ENCODE measurements around the gene TTC28. TPM values are rescaled to one million over a fixed set of nuclear protein-coding genes. Genes with fewer than 3 reads are reported as not detected.

TTC28 gene
- polyA plus RNA-seq, 1 donor from 2014 or later: 14.8 TPM

GRCh38 chr22:28058036-28058435 is 621.6 kb downstream of the TTC28 start:
- TF ChIP-seq POLR2AphosphoS5 (IDR thresholded peaks at IDR 0.05): no peak
- no peak for TF ChIP-seq MXI1 (conservative IDR thresholded peaks at IDR 0.05; ENCODE audit: poor library complexity, severe bottlenecking)
- TF ChIP-seq TAF1 (IDR thresholded peaks at IDR 0.05; ENCODE audit: low read depth): no peak
- TF ChIP-seq, protein P1, sequence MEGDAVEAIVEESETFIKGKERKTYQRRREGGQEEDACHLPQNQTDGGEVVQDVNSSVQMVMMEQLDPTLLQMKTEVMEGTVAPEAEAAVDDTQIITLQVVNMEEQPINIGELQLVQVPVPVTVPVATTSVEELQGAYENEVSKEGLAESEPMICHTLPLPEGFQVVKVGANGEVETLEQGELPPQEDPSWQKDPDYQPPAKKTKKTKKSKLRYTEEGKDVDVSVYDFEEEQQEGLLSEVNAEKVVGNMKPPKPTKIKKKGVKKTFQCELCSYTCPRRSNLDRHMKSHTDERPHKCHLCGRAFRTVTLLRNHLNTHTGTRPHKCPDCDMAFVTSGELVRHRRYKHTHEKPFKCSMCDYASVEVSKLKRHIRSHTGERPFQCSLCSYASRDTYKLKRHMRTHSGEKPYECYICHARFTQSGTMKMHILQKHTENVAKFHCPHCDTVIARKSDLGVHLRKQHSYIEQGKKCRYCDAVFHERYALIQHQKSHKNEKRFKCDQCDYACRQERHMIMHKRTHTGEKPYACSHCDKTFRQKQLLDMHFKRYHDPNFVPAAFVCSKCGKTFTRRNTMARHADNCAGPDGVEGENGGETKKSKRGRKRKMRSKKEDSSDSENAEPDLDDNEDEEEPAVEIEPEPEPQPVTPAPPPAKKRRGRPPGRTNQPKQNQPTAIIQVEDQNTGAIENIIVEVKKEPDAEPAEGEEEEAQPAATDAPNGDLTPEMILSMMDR (IDR thresholded peaks at IDR 0.05; ENCODE audit: poor library complexity, severe bottlenecking): no peak
- TF ChIP-seq SMC3 (conservative IDR thresholded peaks at IDR 0.05; ENCODE audit: poor library complexity): no peak
- no peak for TF ChIP-seq EP300 (conservative IDR thresholded peaks at IDR 0.05; ENCODE audit: poor library complexity, severe bottlenecking)
- TF ChIP-seq RAD21 (conservative IDR thresholded peaks at IDR 0.05): no peak
- TF ChIP-seq EZH2 (IDR thresholded peaks at IDR 0.05; ENCODE audit: borderline replicate concordance, insufficient read depth, low read length, poor library complexity, severe bottlenecking): no peak
- no peak for TF ChIP-seq REST (IDR thresholded peaks at IDR 0.05; ENCODE audit: borderline replicate concordance)
- Histone ChIP-seq H3K9me2 (ENCODE audit: insufficient read depth, low read length) (no peaks in the 10 kb centered on the region), H2AFZ (ENCODE audit: low read depth, low read length) (no peak overlapping the region), H3K9ac (ENCODE audit: low read length) (no peak overlapping the region), H3K4me2 (ENCODE audit: low read length) (no peak overlapping the region), H3F3A (ENCODE audit: insufficient read depth, low read length, poor library complexity, severe bottlenecking) (no peaks in the 10 kb centered on the region), H4K20me1 (ENCODE audit: insufficient read depth) (no peaks in the 10 kb centered on the region), H3K4me3 (ENCODE audit: low read length) (no peak overlapping the region), H3K36me3 (ENCODE audit: insufficient read depth, low read length) (no peaks in the 10 kb centered on the region), H3K27ac (ENCODE audit: low read length) (no peak overlapping the region), H3K27me3 (ENCODE audit: insufficient read depth, low read depth, low read length) (no peaks in the 10 kb centered on the region), H3K9me3 (ENCODE audit: low read length) (no peaks in the 10 kb centered on the region), H3K79me2 (replicated peaks; ENCODE audit: insufficient read depth, low read length) (no peaks in the 10 kb centered on the region)

DNA sequence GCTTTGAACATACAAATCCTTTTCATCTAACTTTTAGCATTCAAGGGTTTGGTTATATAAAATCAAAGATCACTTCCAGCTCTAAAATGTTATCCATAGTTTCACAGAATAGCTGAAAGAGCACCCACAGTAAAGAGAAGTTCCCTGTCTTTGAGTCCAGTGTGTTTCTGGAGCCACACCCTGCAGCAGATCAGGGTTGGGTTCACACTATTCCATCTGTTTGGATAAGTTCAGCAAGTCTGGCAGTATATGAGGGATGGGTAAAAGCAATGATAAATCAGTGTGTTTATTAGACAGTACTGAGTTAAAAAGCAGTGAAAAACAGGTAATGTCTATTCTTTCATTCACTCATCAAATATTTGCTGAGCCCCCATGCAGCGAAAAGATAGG is 624.8 kb downstream of the TTC28 start:
- no peak overlapping the region for H3K4me2 ChIP-seq (ENCODE audit: low read length)
- no peaks in the 10 kb centered on the region for H3K79me2 ChIP-seq (replicated peaks; ENCODE audit: insufficient read depth, low read length)
- peaks cover 5% of the 10 kb centered on the region for H3F3A ChIP-seq (ENCODE audit: insufficient read depth, low read length, poor library complexity, severe bottlenecking)
- H3K9me2 ChIP-seq (ENCODE audit: insufficient read depth, low read length): no peaks in the 10 kb centered on the region
- TF ChIP-seq TAF1 (IDR thresholded peaks at IDR 0.05; ENCODE audit: low read depth) (no peak), SMC3 (conservative IDR thresholded peaks at IDR 0.05; ENCODE audit: poor library complexity) (no peak), EZH2 (IDR thresholded peaks at IDR 0.05; ENCODE audit: borderline replicate concordance, insufficient read depth, low read length, poor library complexity, severe bottlenecking) (no peak), EP300 (conservative IDR thresholded peaks at IDR 0.05; ENCODE audit: poor library complexity, severe bottlenecking) (no peak), REST (IDR thresholded peaks at IDR 0.05; ENCODE audit: borderline replicate concordance) (no peak), MXI1 (conservative IDR thresholded peaks at IDR 0.05; ENCODE audit: poor library complexity, severe bottlenecking) (no peak), POLR2AphosphoS5 (IDR thresholded peaks at IDR 0.05) (no peak), RAD21 (conservative IDR thresholded peaks at IDR 0.05) (no peak)
- TF ChIP-seq, protein P1 (IDR thresholded peaks at IDR 0.05; ENCODE audit: poor library complexity, severe bottlenecking): no peak
- H3K27ac ChIP-seq (ENCODE audit: low read length): peak overlapping the region; percentile 84
- H3K4me3 ChIP-seq (ENCODE audit: low read length): no peak overlapping the region
- H2AFZ ChIP-seq (ENCODE audit: low read depth, low read length): no peak overlapping the region
- H3K9ac ChIP-seq (ENCODE audit: low read length): no peak overlapping the region
- no peaks in the 10 kb centered on the region for H3K36me3 ChIP-seq (ENCODE audit: insufficient read depth, low read length)
- H3K9me3 ChIP-seq (ENCODE audit: low read length): no peaks in the 10 kb centered on the region
- no peaks in the 10 kb centered on the region for H4K20me1 ChIP-seq (ENCODE audit: insufficient read depth)
- no peaks in the 10 kb centered on the region for H3K27me3 ChIP-seq (ENCODE audit: insufficient read depth, low read depth, low read length)

All from neural cell (in vitro differentiated cells).